ENCODE measurements around the gene PAX3. TPM values are rescaled to one million over a fixed set of nuclear protein-coding genes. Genes with fewer than 3 reads are reported as not detected.

Gene PAX3
- polyA plus RNA-seq, 1 experiment, result not detected

- no peak for DNase-seq (ENCODE audit: low read depth, low spot score)
- Histone ChIP-seq H3K27ac (ENCODE audit: low read depth, low read length) (no peak overlapping the region), H3K27me3 (ENCODE audit: control insufficient read depth, insufficient read depth, low read length) (no peaks in the 10 kb centered on the region), H3K4me3 (ENCODE audit: low read depth, low read length) (no peak overlapping the region), H3K9me3 (ENCODE audit: control insufficient read depth, insufficient read depth, low read length) (no peaks in the 10 kb centered on the region)
- CTCF ChIA-PET, result no interaction called here
- TF ChIP-seq CTCF (IDR thresholded peaks at IDR 0.05; ENCODE audit: low read depth, low read length), result no peak
- POLR2A ChIA-PET, result no interaction called here
Observed at GRCh38 chr2:222257645-222258044, 41.2 kb downstream of the PAX3 start.

- DNase-seq (ENCODE audit: low read depth, low spot score), result no peak
- Histone ChIP-seq H3K9me3 (ENCODE audit: control insufficient read depth, insufficient read depth, low read length) (no peaks in the 10 kb centered on the region), H3K4me3 (ENCODE audit: low read depth, low read length) (no peak overlapping the region), H3K27ac (ENCODE audit: low read depth, low read length) (no peak overlapping the region), H3K27me3 (ENCODE audit: control insufficient read depth, insufficient read depth, low read length) (no peaks in the 10 kb centered on the region)
- CTCF ChIA-PET, result no interaction called here
- no peak for TF ChIP-seq CTCF (IDR thresholded peaks at IDR 0.05; ENCODE audit: low read depth, low read length)
- POLR2A ChIA-PET, result no interaction called here
Observed at GRCh38 chr2:222256250-222256649, 42.5 kb downstream of the PAX3 start.

DNA sequence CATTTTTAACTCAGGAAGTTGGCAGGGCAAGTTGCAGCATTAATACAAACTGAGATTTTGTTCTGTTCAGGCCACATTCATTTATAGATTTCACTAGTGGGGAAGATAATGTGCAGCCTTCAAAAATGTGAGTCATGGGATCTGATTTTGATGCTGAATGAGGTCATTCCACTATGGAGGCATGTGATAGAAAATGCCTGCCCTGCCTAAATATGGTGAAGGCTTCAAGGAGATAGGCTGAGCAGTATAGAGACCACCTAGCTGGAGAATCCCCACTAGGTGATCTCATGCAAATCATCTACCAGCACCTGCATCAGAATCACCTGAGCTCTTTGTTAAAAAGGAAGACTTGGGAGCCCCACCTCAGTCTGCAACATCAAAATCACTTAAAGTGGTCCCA lies 43.7 kb downstream of the PAX3 start:
- TF ChIP-seq CTCF (IDR thresholded peaks at IDR 0.05; ENCODE audit: low read depth, low read length), result no peak
- ChIA-PET CTCF (no interaction called here), POLR2A (interaction anchor here (0.6 kb wide), 1 partner anchor 313 kb away, joined by 3 read pairs; no protein-coding TSS in a partner anchor)
- Histone ChIP-seq H3K27me3 (ENCODE audit: control insufficient read depth, insufficient read depth, low read length) (no peaks in the 10 kb centered on the region), H3K4me3 (ENCODE audit: low read depth, low read length) (no peak overlapping the region), H3K27ac (ENCODE audit: low read depth, low read length) (no peak overlapping the region), H3K9me3 (ENCODE audit: control insufficient read depth, insufficient read depth, low read length) (no peaks in the 10 kb centered on the region)
- no peak for DNase-seq (ENCODE audit: low read depth, low spot score)

GRCh38 chr2:222250313-222250712 lies 48.5 kb downstream of the PAX3 start:
- H3K4me3 ChIP-seq (ENCODE audit: low read depth, low read length), result no peak overlapping the region
- no peak overlapping the region for H3K27ac ChIP-seq (ENCODE audit: low read depth, low read length)
- CTCF ChIA-PET, result no interaction called here
- H3K9me3 ChIP-seq (ENCODE audit: control insufficient read depth, insufficient read depth, low read length), result no peaks in the 10 kb centered on the region
- POLR2A ChIA-PET, result no interaction called here
- no peak for TF ChIP-seq CTCF (IDR thresholded peaks at IDR 0.05; ENCODE audit: low read depth, low read length)
- no peaks in the 10 kb centered on the region for H3K27me3 ChIP-seq (ENCODE audit: control insufficient read depth, insufficient read depth, low read length)
- DNase-seq (ENCODE audit: low read depth, low spot score), result no peak

GRCh38 chr2:222249444-222249843 lies 49.4 kb downstream of the PAX3 start:
- CTCF ChIA-PET, result no interaction called here
- no peak for DNase-seq (ENCODE audit: low read depth, low spot score)
- no peak for TF ChIP-seq CTCF (IDR thresholded peaks at IDR 0.05; ENCODE audit: low read depth, low read length)
- Histone ChIP-seq H3K9me3 (ENCODE audit: control insufficient read depth, insufficient read depth, low read length) (no peaks in the 10 kb centered on the region), H3K4me3 (ENCODE audit: low read depth, low read length) (no peak overlapping the region), H3K27me3 (ENCODE audit: control insufficient read depth, insufficient read depth, low read length) (no peaks in the 10 kb centered on the region), H3K27ac (ENCODE audit: low read depth, low read length) (no peak overlapping the region)
- POLR2A ChIA-PET, result no interaction called here
